LNCaP clone FGC (cell line): Measurements from ENCODE around the gene PLET1.

Experiments
- DNase-seq: peaks from one replicate; pipeline ENCODE4 v3.0.0-alpha.2; 2011; ENCODE audit warnings: low read depth
- H3K4me3 ChIP-seq: 2 replicates; pipeline ENCODE4 v1.5.1; 2011; ENCODE audit warnings: mild to moderate bottlenecking, low read depth, low read length, control low read depth
- TF ChIP-seq, protein P1 (sequence below): IDR thresholded peaks from 2 replicates; pipeline ENCODE4 v1.5.1; 2012; ENCODE audit warnings: mild to moderate bottlenecking; ENCODE audit not compliant: control insufficient read depth, insufficient read depth; ENCODE audit errors: extremely low read depth

Gene PLET1

GRCh38 chr11:112235750-112236390 lies 24.8 kb downstream of the PLET1 start:
- no peak for DNase-seq
- H3K4me3 ChIP-seq, result no peak overlapping the region
- TF ChIP-seq, protein P1, sequence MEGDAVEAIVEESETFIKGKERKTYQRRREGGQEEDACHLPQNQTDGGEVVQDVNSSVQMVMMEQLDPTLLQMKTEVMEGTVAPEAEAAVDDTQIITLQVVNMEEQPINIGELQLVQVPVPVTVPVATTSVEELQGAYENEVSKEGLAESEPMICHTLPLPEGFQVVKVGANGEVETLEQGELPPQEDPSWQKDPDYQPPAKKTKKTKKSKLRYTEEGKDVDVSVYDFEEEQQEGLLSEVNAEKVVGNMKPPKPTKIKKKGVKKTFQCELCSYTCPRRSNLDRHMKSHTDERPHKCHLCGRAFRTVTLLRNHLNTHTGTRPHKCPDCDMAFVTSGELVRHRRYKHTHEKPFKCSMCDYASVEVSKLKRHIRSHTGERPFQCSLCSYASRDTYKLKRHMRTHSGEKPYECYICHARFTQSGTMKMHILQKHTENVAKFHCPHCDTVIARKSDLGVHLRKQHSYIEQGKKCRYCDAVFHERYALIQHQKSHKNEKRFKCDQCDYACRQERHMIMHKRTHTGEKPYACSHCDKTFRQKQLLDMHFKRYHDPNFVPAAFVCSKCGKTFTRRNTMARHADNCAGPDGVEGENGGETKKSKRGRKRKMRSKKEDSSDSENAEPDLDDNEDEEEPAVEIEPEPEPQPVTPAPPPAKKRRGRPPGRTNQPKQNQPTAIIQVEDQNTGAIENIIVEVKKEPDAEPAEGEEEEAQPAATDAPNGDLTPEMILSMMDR, result no peak

GRCh38 chr11:112231952-112232351 lies 28.7 kb downstream of the PLET1 start:
- no peak overlapping the region for H3K4me3 ChIP-seq
- TF ChIP-seq, protein P1, result no peak
- DNase-seq, result no peak

- DNase-seq, result no peak
- TF ChIP-seq, protein P1, result no peak
- H3K4me3 ChIP-seq, result no peak overlapping the region
These were observed 30.8 kb downstream of the PLET1 start for GRCh38 chr11:112229746-112230433.

GRCh38 chr11:112229159-112229558 lies 31.5 kb downstream of the PLET1 start:
- no peak overlapping the region for H3K4me3 ChIP-seq
- no peak for DNase-seq
- TF ChIP-seq, protein P1, result no peak

DNA sequence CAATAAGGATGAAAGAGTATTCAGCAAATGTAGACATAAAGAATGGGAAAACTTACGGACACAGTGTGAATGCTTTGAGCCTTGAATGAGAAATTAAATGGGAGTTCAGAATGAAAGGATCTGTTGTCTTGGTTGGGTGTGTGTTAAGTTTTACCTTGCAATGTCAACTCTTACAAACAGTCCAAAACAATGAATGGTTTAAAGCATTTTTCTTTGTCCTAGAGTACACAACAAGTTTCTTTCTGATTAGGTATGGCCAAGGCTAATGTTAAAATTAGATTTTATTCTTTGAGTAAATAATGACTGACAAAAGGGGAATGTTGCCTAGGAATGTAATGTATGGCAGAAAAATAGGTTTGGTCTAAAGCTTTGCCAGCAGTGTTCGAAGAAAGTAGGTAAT lies 32.0 kb downstream of the PLET1 start:
- TF ChIP-seq, protein P1, result no peak
- no peak for DNase-seq
- no peak overlapping the region for H3K4me3 ChIP-seq

GRCh38 chr11:112227471-112227870 lies 33.2 kb downstream of the PLET1 start:
- H3K4me3 ChIP-seq, result peak overlapping the region; percentile 87
- DNase-seq, result no peak
- TF ChIP-seq, protein P1, result no peak
